ENCODE results near the gene GASK1A.

DNA sequence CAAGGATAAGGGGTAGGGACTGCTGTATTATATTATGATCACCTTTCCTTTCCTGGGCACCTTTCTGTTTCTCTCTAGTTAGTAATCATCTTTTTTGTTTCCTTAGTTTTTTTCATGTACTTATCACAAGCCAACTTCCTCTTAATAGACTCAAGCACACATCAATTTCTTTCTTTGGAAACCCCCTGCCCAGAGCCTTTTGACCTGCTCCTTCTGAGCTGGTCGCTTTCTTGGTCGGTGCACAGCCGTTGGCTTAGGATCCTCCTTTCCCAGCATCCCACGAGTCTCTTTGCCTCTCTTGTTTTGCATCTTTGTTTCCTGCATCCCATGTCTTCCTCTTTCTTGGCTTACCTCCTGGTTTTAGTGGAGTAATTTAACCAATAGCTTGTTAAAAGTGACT is 26.9 kb downstream of the GASK1A start:
- TF ChIP-seq, protein P1, sequence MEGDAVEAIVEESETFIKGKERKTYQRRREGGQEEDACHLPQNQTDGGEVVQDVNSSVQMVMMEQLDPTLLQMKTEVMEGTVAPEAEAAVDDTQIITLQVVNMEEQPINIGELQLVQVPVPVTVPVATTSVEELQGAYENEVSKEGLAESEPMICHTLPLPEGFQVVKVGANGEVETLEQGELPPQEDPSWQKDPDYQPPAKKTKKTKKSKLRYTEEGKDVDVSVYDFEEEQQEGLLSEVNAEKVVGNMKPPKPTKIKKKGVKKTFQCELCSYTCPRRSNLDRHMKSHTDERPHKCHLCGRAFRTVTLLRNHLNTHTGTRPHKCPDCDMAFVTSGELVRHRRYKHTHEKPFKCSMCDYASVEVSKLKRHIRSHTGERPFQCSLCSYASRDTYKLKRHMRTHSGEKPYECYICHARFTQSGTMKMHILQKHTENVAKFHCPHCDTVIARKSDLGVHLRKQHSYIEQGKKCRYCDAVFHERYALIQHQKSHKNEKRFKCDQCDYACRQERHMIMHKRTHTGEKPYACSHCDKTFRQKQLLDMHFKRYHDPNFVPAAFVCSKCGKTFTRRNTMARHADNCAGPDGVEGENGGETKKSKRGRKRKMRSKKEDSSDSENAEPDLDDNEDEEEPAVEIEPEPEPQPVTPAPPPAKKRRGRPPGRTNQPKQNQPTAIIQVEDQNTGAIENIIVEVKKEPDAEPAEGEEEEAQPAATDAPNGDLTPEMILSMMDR (conservative IDR thresholded peaks at IDR 0.05; ENCODE audit: low read depth, low read length) = no peak
- TF ChIP-seq EZH2 (IDR thresholded peaks at IDR 0.05; ENCODE audit: borderline replicate concordance, low read depth, low read length, poor library complexity, severe bottlenecking) = no peak

Measured in A673 (cell line).